ENCODE measurements around the gene MMP12.

GRCh38 chr11:102830001-102830727 is 44.6 kb downstream of the MMP12 start:
- TF ChIP-seq POLR2A (IDR thresholded peaks at IDR 0.05; ENCODE audit: extremely low read depth, insufficient read length) = no peak
- TF ChIP-seq CTCF (IDR thresholded peaks at IDR 0.05; ENCODE audit: low read depth, low read length) = no peak

All from NB4 (cell line).